Left ventricle myocardium inferior (tissue), 1 donor: Measurements from ENCODE around the gene FOXD4L6. TPM values are rescaled to one million over a fixed set of nuclear protein-coding genes. Genes with fewer than 3 reads are reported as not detected.
"Not testable (repeated sequence)": the region's sequence is repeated elsewhere in the genome, so short reads cannot be mapped to it uniquely, and the experiment has no call there.

Source experiments
- DNase-seq: peaks from one replicate; pipeline ENCODE4 v3.0.0-alpha.2; 2020
- H3K27ac ChIP-seq: fragments of 200-600 bp; replicated peaks from 2 replicates; pipeline ENCODE4 v1.8.0; 2021
- H3K27me3 ChIP-seq: fragments of 200-600 bp; 2 replicates; pipeline ENCODE4 v1.8.0; 2021; ENCODE audit warnings: low read depth
- H3K36me3 ChIP-seq: fragments of 200-600 bp; 2 replicates; pipeline ENCODE4 v1.8.0; 2021
- H3K4me1 ChIP-seq: fragments of 200-600 bp; 2 replicates; pipeline ENCODE4 v1.8.0; 2021
- H3K4me3 ChIP-seq: fragments of 200-600 bp; 2 replicates; pipeline ENCODE4 v1.8.0; 2021; ENCODE audit warnings: mild to moderate bottlenecking, moderate library complexity
- H3K9me3 ChIP-seq: fragments of 200-600 bp; replicated peaks from 2 replicates; pipeline ENCODE4 v1.8.0; 2021
- intact Hi-C: fragments of 100-400 bp; cut with micrococcal nuclease; formaldehyde crosslinking; loops from one replicate; pipeline ENCODE4 v1.11.0; 2022
- total RNA-seq: library from RNA; stranded (reverse); fragmentation: NEBNext Ultra II Directional; extraction: Animal tissue kit (Norgen Biotek cat#: 25700); gene quantifications from one replicate; pipeline ENCODE4 v1.2.1, GENCODE V29; 2021
- donor health status: DM: no; HTN: yes; CAD: no; lungs with severe emphysema.

FOXD4L6 gene
- total RNA-seq, 1 donor from 2014 or later: not detected

- DNase-seq, H3K36me3 ChIP-seq, intact Hi-C loops, H3K4me3 ChIP-seq, H3K9me3 ChIP-seq, H3K4me1 ChIP-seq, H3K27ac ChIP-seq: not testable (repeated sequence)
- H3K27me3 ChIP-seq: peaks cover 20% of the 10 kb centered on the region
Measured at GRCh38 chr9:41113348-41113747, 15.1 kb downstream of the FOXD4L6 start.

- H3K4me1 ChIP-seq, DNase-seq, intact Hi-C loops, H3K9me3 ChIP-seq, H3K4me3 ChIP-seq, H3K27ac ChIP-seq, H3K36me3 ChIP-seq: not testable (repeated sequence)
- H3K27me3 ChIP-seq: peaks cover 33% of the 10 kb centered on the region
Measured at GRCh38 chr9:41111414-41111813, 17.1 kb downstream of the FOXD4L6 start.

- H3K4me1 ChIP-seq, H3K36me3 ChIP-seq, intact Hi-C loops, DNase-seq, H3K4me3 ChIP-seq, H3K27ac ChIP-seq, H3K9me3 ChIP-seq: not testable (repeated sequence)
- H3K27me3 ChIP-seq: peaks cover 33% of the 10 kb centered on the region
Measured at GRCh38 chr9:41110913-41111312, 17.6 kb downstream of the FOXD4L6 start.

- DNase-seq, intact Hi-C loops, H3K27ac ChIP-seq, H3K36me3 ChIP-seq, H3K4me3 ChIP-seq, H3K9me3 ChIP-seq, H3K4me1 ChIP-seq: not testable (repeated sequence)
- peaks cover 39% of the 10 kb centered on the region for H3K27me3 ChIP-seq
Measured at GRCh38 chr9:41109253-41109652, 19.2 kb downstream of the FOXD4L6 start.

- H3K27me3 ChIP-seq: peaks cover 39% of the 10 kb centered on the region
- H3K27ac ChIP-seq, H3K4me3 ChIP-seq, H3K9me3 ChIP-seq, H3K4me1 ChIP-seq, DNase-seq, H3K36me3 ChIP-seq, intact Hi-C loops: not testable (repeated sequence)
Measured at GRCh38 chr9:41108816-41109215, 19.7 kb downstream of the FOXD4L6 start.

- peaks cover 39% of the 10 kb centered on the region for H3K27me3 ChIP-seq
- intact Hi-C loops, H3K4me1 ChIP-seq, H3K27ac ChIP-seq, H3K9me3 ChIP-seq, H3K36me3 ChIP-seq, DNase-seq, H3K4me3 ChIP-seq: not testable (repeated sequence)
Measured at GRCh38 chr9:41106472-41107116, 21.9 kb downstream of the FOXD4L6 start.

GRCh38 chr9:41105557-41106253, 22.8 kb downstream of the FOXD4L6 start:
- H3K27ac ChIP-seq, H3K9me3 ChIP-seq, DNase-seq, H3K4me3 ChIP-seq, intact Hi-C loops, H3K4me1 ChIP-seq, H3K36me3 ChIP-seq: not testable (repeated sequence)
- peaks cover 38% of the 10 kb centered on the region for H3K27me3 ChIP-seq

- H3K27me3 ChIP-seq: peaks cover 34% of the 10 kb centered on the region
- H3K36me3 ChIP-seq, H3K9me3 ChIP-seq, intact Hi-C loops, H3K4me1 ChIP-seq, H3K27ac ChIP-seq, H3K4me3 ChIP-seq, DNase-seq: not testable (repeated sequence)
Measured at GRCh38 chr9:41104542-41104941, 23.9 kb downstream of the FOXD4L6 start.

- H3K27me3 ChIP-seq: peaks cover 14% of the 10 kb centered on the region
- H3K4me3 ChIP-seq, H3K36me3 ChIP-seq, intact Hi-C loops, H3K9me3 ChIP-seq, DNase-seq, H3K27ac ChIP-seq, H3K4me1 ChIP-seq: not testable (repeated sequence)
Measured at GRCh38 chr9:41100508-41100907, 28.0 kb downstream of the FOXD4L6 start.

- H3K27ac ChIP-seq, DNase-seq, H3K9me3 ChIP-seq, H3K27me3 ChIP-seq, intact Hi-C loops, H3K4me1 ChIP-seq, H3K36me3 ChIP-seq, H3K4me3 ChIP-seq: not testable (repeated sequence)
Measured at GRCh38 chr9:41098759-41099158, 29.7 kb downstream of the FOXD4L6 start.

GRCh38 chr9:41095060-41095459, 33.4 kb downstream of the FOXD4L6 start:
- H3K4me1 ChIP-seq, H3K27ac ChIP-seq, H3K4me3 ChIP-seq, intact Hi-C loops, DNase-seq, H3K9me3 ChIP-seq, H3K27me3 ChIP-seq, H3K36me3 ChIP-seq: not testable (repeated sequence)

- intact Hi-C loops, H3K27ac ChIP-seq, H3K36me3 ChIP-seq, H3K4me1 ChIP-seq, H3K4me3 ChIP-seq, DNase-seq, H3K9me3 ChIP-seq, H3K27me3 ChIP-seq: not testable (repeated sequence)
Measured at GRCh38 chr9:41094010-41094773, 34.3 kb downstream of the FOXD4L6 start.

- H3K36me3 ChIP-seq, H3K4me1 ChIP-seq, DNase-seq, H3K27ac ChIP-seq, H3K4me3 ChIP-seq, intact Hi-C loops, H3K9me3 ChIP-seq: not testable (repeated sequence)
- peaks cover 11% of the 10 kb centered on the region for H3K27me3 ChIP-seq
Measured at GRCh38 chr9:41090922-41091321, 37.6 kb downstream of the FOXD4L6 start.

- peaks cover 14% of the 10 kb centered on the region for H3K27me3 ChIP-seq
- H3K36me3 ChIP-seq, H3K9me3 ChIP-seq, H3K27ac ChIP-seq, intact Hi-C loops, H3K4me1 ChIP-seq, DNase-seq, H3K4me3 ChIP-seq: not testable (repeated sequence)
Measured at GRCh38 chr9:41090386-41090785, 38.1 kb downstream of the FOXD4L6 start.
